Endothelial cell of umbilical vein (primary cell): ENCODE results near the gene DHRS1. TPM values are rescaled to one million over a fixed set of nuclear protein-coding genes. Genes with fewer than 3 reads are reported as not detected.

ENCODE experiments used
- BruUV-seq: library from RNA; stranded (reverse); fragments of 400-500 nt; replicated peaks from 2 replicates; lab custom pipeline; 2021; lab: Mats Ljungman, UMichigan
- CTCF ChIA-PET: fragments of 300-600, 350-600 bp; sonication (Branson Sonifier 250); formaldehyde crosslinking; loops from one replicate; lab custom pipeline; 2021; ENCODE audit warnings: antibody characterized with exemption, inconsistent platforms; lab: Charles Lee
- POLR2A ChIA-PET: fragments of 300-600, 350-600 bp; sonication (Branson Sonifier 250); formaldehyde crosslinking; loops from one replicate; lab custom pipeline; 2021; ENCODE audit warnings: antibody characterized with exemption, inconsistent platforms; lab: Charles Lee
- DNase-seq: peaks from one replicate; pipeline ENCODE4 v3.0.0-alpha.2; 2011; ENCODE audit warnings: low read depth, low spot score
- FAIRE-seq: peaks from 2 replicates; lab custom pipeline; 2011; peaks lifted over from hg19 to GRCh38; lab: Jason Lieb, UNC
- H2AFZ ChIP-seq: 2 replicates; pipeline ENCODE4 v1.6.0; 2012; ENCODE audit warnings: low read depth, low read length, control low read depth, inconsistent platforms
- H3K27ac ChIP-seq: 2 replicates; pipeline ENCODE4 v1.5.1; 2011; ENCODE audit warnings: low read depth, mild to moderate bottlenecking, control low read depth, low read length, moderate library complexity; ENCODE audit not compliant: insufficient read depth
- H3K27me3 ChIP-seq, 2 experiments: 2 replicates each; pipeline versions ENCODE4 v1.6.0 to v1.6.1; 2011; ENCODE audit warnings: low read length in 2 of 2, mixed read lengths in 1 of 2; ENCODE audit not compliant: control insufficient read depth in 2 of 2, insufficient read depth in 2 of 2
- H3K36me3 ChIP-seq, 2 experiments: 2 replicates in 1 of 2; 3 replicates in 1 of 2; pipeline ENCODE4 v1.5.1; 2011; ENCODE audit warnings: low read length in 2 of 2, mild to moderate bottlenecking in 1 of 2, moderate library complexity in 1 of 2; ENCODE audit not compliant: control insufficient read depth in 2 of 2, insufficient read depth in 2 of 2; ENCODE audit errors: extremely low read depth in 1 of 2
- H3K4me1 ChIP-seq: 3 replicates; pipeline ENCODE4 v1.5.1; 2011; ENCODE audit warnings: mild to moderate bottlenecking, low read length; ENCODE audit not compliant: control insufficient read depth, insufficient read depth; ENCODE audit errors: extremely low read depth
- H3K4me2 ChIP-seq: 2 replicates; pipeline ENCODE4 v1.6.1; 2011; ENCODE audit warnings: low read length, control low read depth, mixed read lengths; ENCODE audit not compliant: insufficient read depth
- H3K4me3 ChIP-seq, 3 experiments: fragments of 200-600 bp in 1 of 3; sonication (generic), shearing (Covaris generic) in 1 of 3; replicated peaks in 1 of 3; 2 replicates each; pipeline ENCODE4 v1.5.1; 2011 to 2016; ENCODE audit warnings: control low read depth in 3 of 3, low read length in 3 of 3, mild to moderate bottlenecking in 2 of 3, inconsistent platforms in 1 of 3, low read depth in 1 of 3, moderate library complexity in 1 of 3; ENCODE audit not compliant: insufficient read depth in 1 of 3
- H3K79me2 ChIP-seq: 2 replicates; pipeline ENCODE4 v1.6.0; 2012; ENCODE audit warnings: low read length, inconsistent platforms; ENCODE audit not compliant: control insufficient read depth, insufficient read depth
- H3K9ac ChIP-seq: replicated peaks from 2 replicates; pipeline ENCODE3; 2011; ENCODE audit warnings: low read length, control low read depth; ENCODE audit not compliant: insufficient read depth; ENCODE audit errors: extremely low read depth
- H3K9me1 ChIP-seq: replicated peaks from 3 replicates; pipeline ENCODE4 v1.6.0; 2011; ENCODE audit warnings: mild to moderate bottlenecking, low read length; ENCODE audit not compliant: control insufficient read depth, insufficient read depth; ENCODE audit errors: extremely low read depth
- H3K9me3 ChIP-seq: replicated peaks from 2 replicates; pipeline ENCODE4 v1.5.1; 2012; ENCODE audit warnings: low read length, inconsistent platforms; ENCODE audit not compliant: control insufficient read depth, insufficient read depth
- H4K20me1 ChIP-seq: replicated peaks from 2 replicates; pipeline ENCODE3; 2011; ENCODE audit warnings: mild to moderate bottlenecking, low read length; ENCODE audit not compliant: control insufficient read depth, insufficient read depth; ENCODE audit errors: extremely low read depth
- EZH2 ChIP-seq: IDR thresholded peaks from 2 replicates; pipeline ENCODE4 v1.6.1; 2012; ENCODE audit warnings: borderline replicate concordance, low read depth, mild to moderate bottlenecking, moderate library complexity, low read length, inconsistent platforms; ENCODE audit not compliant: severe bottlenecking
- FOS ChIP-seq: IDR thresholded peaks from 2 replicates; pipeline ENCODE4 v1.6.1; 2011; ENCODE audit warnings: mild to moderate bottlenecking, low read length, moderate library complexity, borderline replicate concordance; ENCODE audit not compliant: insufficient read depth
- GATA2 ChIP-seq: IDR thresholded peaks from 2 replicates; pipeline ENCODE4 v1.7.0; 2011; ENCODE audit warnings: low read depth, mild to moderate bottlenecking, moderate library complexity, mixed read lengths, low read length; ENCODE audit not compliant: insufficient read length, insufficient read depth
- JUN ChIP-seq: IDR thresholded peaks from 2 replicates; pipeline ENCODE4 v1.6.1; 2011; ENCODE audit warnings: borderline replicate concordance, low read depth; ENCODE audit not compliant: insufficient read length, insufficient read depth
- MAX ChIP-seq: IDR thresholded peaks from 2 replicates; pipeline ENCODE4 v1.6.1; 2011; ENCODE audit not compliant: insufficient read depth, insufficient read length
- MYC ChIP-seq: IDR thresholded peaks from one replicate; pipeline ENCODE4 v1.6.1; 2011; ENCODE audit warnings: mild to moderate bottlenecking, low read depth, low read length
- POLR2A ChIP-seq: IDR thresholded peaks from 2 replicates; pipeline ENCODE4 v1.6.1; 2012; ENCODE audit warnings: low read depth, mild to moderate bottlenecking, control low read depth, low read length
- POLR2AphosphoS5 ChIP-seq: IDR thresholded peaks from 2 replicates; pipeline ENCODE4 v1.6.1; 2012; ENCODE audit warnings: low read depth, mild to moderate bottlenecking, control low read depth, low read length, moderate library complexity; ENCODE audit not compliant: insufficient read depth
- dilution Hi-C: fragments of 300-500 bp; cut with MboI; formaldehyde crosslinking; loops from one replicate; pipeline ENCODE4 v1.15.0; 2019; ENCODE audit warnings: low sequenced_read_pairs; ENCODE audit not compliant: extremely low pct_ligation_motif_present
- intact Hi-C: fragments of 100-400 bp; cut with micrococcal nuclease; formaldehyde crosslinking; loops from one replicate; pipeline ENCODE4 v1.10.0; 2022
- polyA plus RNA-seq, 4 experiments: library from polyadenylated mRNA; depleted of rRNA in 3 of 4; stranded (reverse) in 3 of 4; unstranded in 1 of 4; fragments of >200 nt; gene quantifications; 2 replicates each; pipeline versions ENCODE4 v1.2.1 to v1.2.3, GENCODE V29; 2011 to 2012; ENCODE audit warnings: missing spikeins in 1 of 4
- total RNA-seq: library from RNA; stranded (reverse); gene quantifications from 2 replicates; pipeline ENCODE4 v1.2.3, GENCODE V29; 2021
- TF ChIP-seq, protein P1 (sequence below), 2 donors: IDR thresholded peaks; 1 replicate in 1 of 2; 2 replicates in 1 of 2; pipeline ENCODE4 v1.5.1; 2011; ENCODE audit warnings: low read length in 2 of 2, mild to moderate bottlenecking in 2 of 2, moderate library complexity in 2 of 2, control low read depth in 1 of 2, inconsistent platforms in 1 of 2, low read depth in 1 of 2; ENCODE audit not compliant: insufficient read depth in 1 of 2; ENCODE audit errors: extremely low read depth in 1 of 2

The DHRS1 gene
- total and polyA plus RNA-seq, 2 donors (not counting 3 experiments of a cell fraction or from before 2014, with no cell fraction given): 18.0 to 69.5 TPM

DNA sequence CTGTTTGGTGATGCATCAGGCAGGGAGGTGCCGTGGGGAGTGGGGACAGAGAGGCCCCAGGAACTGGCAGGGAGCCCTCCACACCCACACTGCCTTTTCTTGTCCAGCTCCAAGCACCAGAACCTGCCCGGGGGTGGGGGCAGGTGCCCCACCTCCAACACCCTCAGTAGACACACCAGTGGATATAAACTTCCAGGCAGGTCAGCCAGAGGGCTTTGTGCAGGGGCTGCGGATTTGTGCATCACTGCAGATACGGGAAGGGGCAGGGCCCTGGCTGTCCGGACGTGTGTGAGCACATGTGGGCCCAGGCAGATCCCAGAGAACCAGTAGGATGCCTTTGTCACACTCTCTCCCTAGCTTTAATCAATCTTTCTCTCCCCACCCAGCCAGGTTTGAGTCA, 35.3 kb downstream of the DHRS1 start:
- DNase-seq (no peak), FAIRE-seq (no peak)
- BruUV-seq: no TSS peak
- peaks cover 2 to 18% of the 10 kb centered on the region in 2 experiments for H3K36me3 ChIP-seq
- H3K4me2 ChIP-seq: no peak overlapping the region
- no peaks in the 10 kb centered on the region for H3K9me1 ChIP-seq
- H3K9me3 ChIP-seq: no peaks in the 10 kb centered on the region
- H2AFZ ChIP-seq: no peak overlapping the region
- no peaks in the 10 kb centered on the region for H3K27me3 ChIP-seq
- ChIA-PET POLR2A (no interaction called here), CTCF (interaction anchor here (0.7 to 1.7 kb wide), 2 partner anchors 32 to 49 kb away, joined by 4 read pairs; partner anchors contain the start of gene MDP1)
- no peaks in the 10 kb centered on the region for H3K4me1 ChIP-seq
- H4K20me1 ChIP-seq: no peaks in the 10 kb centered on the region
- no peaks in the 10 kb centered on the region for H3K79me2 ChIP-seq
- dilution Hi-C loops (no loop called here), intact Hi-C loops (no loop called here)
- no peak overlapping the region for H3K27ac ChIP-seq
- H3K9ac ChIP-seq: no peak overlapping the region
- H3K4me3 ChIP-seq: no peak overlapping the region
- TF ChIP-seq MYC (no peak), FOS (no peak), GATA2 (no peak), MAX (no peak), POLR2AphosphoS5 (no peak), JUN (no peak), EZH2 (no peak), POLR2A (no peak)
- TF ChIP-seq, protein P1, sequence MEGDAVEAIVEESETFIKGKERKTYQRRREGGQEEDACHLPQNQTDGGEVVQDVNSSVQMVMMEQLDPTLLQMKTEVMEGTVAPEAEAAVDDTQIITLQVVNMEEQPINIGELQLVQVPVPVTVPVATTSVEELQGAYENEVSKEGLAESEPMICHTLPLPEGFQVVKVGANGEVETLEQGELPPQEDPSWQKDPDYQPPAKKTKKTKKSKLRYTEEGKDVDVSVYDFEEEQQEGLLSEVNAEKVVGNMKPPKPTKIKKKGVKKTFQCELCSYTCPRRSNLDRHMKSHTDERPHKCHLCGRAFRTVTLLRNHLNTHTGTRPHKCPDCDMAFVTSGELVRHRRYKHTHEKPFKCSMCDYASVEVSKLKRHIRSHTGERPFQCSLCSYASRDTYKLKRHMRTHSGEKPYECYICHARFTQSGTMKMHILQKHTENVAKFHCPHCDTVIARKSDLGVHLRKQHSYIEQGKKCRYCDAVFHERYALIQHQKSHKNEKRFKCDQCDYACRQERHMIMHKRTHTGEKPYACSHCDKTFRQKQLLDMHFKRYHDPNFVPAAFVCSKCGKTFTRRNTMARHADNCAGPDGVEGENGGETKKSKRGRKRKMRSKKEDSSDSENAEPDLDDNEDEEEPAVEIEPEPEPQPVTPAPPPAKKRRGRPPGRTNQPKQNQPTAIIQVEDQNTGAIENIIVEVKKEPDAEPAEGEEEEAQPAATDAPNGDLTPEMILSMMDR (IDR thresholded peaks at IDR 0.05; ENCODE audit: extremely low read depth in 1 of 2, insufficient read depth in 1 of 2, low read depth in 1 of 2, low read length in 2 of 2): no peak
